Central memory CD4-positive, alpha-beta T cell (primary cell): ENCODE results near the gene DYNC1I1.
A peak's percentile ranks its signal among the peaks of the same experiment; 100 is the strongest.

Experiments used
- DNase-seq: peaks from one replicate; pipeline ENCODE4 v3.0.0; 2022

The DYNC1I1 gene

DNA sequence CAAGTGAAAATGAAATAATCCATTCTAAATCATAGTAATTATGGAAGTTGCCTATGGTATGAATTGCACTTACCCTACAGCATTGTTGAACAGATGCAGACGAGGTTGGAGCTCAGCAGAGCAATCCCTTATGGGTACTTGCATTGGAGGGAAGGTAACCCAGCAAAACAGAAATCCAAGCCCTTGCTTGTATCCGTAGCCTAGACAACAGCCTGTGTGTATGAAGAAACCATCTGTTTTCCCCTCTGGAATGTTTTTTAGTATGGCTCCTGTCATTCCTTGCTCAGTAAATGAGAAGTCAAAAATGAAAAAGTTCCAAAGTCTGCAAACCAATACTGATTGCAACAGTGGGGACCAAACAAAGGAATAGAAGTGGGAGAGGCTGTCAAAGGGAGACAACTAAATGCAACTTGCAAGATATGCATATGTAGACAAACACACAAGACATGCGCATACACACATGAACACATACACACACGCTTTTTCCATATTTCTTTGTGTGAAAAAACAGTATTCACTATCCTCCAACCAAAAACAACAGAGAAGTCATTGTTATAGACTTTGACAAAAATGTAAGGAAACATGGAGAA lies 260.8 kb downstream of the DYNC1I1 start:
- no peak for DNase-seq

DNA sequence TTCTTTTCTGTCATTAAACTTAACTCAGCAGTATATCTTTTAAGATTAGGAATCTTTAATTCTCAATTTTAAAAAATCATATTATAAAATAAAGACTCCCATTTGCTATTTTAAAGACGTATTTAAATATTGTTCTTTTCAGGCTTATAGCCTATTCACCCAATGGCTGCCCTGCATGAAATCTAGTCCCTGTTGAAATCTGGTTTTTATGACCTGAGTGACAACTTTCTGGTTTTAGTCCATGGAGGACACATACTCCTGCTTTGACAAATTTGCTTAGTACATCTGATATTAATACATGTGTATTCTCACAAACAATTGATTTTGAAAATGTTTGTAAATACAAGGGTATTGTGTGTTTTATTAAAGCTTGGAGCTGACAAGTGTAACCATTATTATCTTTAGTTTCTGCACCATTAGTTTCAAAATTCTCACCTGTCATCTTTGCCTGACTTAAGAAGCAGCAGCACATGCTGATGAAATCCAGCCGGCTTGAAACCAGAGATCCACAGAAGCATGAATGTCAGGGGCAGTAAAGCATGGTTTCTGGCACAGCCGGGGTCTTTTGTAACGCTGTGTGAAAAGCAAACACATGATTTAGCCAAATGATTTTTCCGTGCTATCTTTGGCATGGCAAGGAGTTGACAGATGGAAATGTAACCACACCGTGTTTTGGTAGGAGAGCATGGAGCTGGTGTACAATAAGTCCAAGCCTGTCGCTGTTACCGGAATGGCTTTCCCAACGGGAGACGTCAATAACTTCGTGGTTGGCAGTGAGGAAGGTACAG lies 262.8 kb downstream of the DYNC1I1 start:
- DNase-seq, result no peak

DNA sequence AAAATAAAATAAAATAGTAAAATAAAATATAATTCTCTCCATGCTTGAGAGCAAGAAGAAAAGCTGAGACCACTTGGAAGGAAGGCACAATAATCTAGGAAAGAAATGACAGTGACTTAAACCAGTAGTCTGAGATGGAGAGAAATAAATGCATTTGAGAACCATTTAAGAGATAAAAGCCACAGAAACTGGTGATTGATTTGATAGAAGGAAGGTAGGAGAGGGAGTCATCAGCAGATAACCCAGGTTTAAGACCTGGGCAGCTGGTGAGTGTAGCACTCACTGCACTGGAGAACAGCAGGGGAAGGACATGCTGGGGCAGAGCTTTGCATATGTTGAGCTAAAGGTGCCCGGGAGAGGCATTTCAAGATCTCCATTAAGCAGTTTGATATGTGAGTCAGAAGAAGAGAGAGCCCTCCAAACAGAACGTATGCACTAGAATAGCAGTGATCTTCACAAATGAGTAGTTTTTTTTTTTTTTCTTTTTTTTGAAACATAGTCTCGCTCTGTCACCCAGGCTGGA lies 268.0 kb downstream of the DYNC1I1 start:
- DNase-seq, result no peak

DNA sequence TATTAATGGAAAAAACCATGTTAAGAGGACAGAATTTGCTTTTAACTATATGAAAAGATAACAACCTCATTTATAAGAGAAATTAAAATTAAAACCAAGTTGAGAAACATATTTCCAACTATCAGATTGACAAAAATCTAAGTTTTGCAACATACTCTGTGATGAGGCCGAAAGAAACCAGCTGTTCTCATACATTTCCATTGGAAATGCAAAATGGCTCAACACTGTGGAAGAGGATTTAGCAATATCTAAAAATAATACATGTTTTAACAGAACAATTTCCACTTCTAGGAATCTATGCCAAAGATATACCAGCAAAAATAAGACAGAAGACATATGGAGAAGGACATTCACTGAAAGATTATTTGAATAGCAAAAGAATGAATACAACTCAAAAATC lies 268.8 kb downstream of the DYNC1I1 start:
- DNase-seq, result no peak

DNA sequence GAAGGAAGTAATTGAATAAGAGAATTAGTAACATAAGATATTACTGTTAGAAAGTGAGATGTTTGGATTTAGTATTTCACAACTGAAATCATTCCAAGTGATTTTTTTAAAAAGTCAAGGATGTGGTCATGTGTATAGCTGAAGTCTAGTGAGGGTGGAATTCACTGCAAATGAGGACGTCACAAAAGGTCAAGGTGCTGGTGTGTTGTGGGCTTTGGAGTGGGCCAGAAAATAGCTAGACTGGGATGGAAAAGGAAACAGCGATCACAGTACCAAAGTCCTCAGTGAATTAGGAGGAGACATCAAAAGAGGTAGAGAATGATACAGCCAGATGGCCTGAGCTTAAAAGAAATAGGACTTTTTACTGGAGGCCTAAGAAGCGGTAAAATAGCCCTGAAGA lies 272.8 kb downstream of the DYNC1I1 start:
- DNase-seq, result no peak

DNA sequence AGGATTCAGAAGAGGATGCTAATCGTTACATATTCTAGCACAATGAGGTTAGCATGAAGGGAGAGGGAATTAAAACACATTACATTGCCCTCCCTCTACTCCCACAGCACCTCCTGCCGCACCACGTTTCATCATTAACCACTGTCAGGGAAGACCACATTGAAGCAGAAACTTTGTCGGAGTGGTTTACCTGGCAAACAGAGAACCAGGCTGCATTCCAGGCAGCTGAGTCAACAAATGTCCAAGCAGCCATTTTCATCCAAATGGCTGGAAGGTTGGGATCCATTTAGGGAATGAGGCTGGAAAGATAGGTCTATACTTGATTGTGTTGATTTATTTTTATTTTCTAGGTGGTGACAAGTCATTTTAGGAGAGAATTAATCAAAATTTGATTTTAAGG lies 273.6 kb downstream of the DYNC1I1 start:
- DNase-seq, result no peak

DNA sequence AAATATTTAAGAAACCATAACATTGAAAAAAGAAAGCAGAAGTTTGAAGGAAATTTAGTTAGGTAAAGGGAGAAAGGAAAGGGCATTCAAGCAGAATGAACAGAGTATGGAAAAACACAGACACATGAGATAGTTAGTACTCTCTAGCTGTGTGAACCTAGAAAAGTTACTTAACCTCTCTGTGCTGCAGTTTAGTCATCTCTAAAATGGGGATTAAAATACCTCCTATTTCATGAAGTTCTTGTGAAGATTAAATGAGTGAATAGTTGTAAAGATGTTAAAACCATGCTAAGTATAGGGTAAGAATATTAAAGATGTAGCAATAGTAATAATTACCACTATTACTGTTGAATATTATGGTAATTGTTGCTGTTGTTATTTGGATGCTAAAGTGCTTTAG lies 279.9 kb downstream of the DYNC1I1 start:
- no peak for DNase-seq

DNA sequence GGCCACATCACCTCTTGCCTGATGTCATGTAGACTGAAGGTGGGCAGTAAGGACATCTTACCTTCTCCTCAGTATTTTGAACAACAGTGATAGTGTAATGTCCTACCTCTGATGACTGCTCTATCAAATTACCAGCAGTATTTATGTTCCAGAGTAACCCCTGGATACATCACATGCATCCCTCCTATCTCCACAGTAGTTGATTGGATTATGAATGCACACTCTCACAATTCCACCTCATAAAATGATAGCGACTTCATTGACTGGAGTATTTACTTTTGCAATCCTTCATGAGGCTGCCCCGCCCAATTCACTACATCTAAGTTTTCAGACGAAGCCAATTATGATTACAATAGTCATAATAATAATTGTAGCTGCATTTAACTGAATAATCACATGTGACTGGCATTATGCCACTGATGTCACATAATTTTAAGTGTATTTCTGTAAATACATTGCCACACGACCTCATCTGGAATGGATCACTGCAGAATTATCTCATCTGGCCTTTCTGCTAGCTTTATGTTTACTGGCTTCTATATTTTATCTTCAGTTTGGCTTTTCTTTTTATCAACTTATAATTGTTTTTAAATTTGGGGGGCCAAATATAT lies 280.6 kb downstream of the DYNC1I1 start:
- no peak for DNase-seq

DNA sequence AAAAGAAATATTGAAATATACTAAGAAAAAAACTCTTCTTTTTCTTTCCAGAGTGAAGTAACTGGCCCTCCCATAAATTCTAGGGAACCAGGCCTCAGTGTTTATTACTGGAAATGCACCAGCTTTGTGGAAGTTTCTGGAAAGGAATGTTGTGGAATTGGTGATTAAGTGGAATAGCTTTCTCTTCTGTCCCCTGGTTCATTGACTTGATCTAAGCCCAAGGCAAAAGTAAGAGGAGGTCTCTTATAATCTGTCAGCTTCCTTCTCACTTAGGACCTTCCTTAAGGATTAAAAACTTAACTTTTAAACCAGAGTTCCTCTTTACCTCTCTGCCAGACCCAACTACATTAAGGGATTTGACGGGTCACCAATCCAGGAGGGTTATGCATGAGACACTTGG lies 283.4 kb downstream of the DYNC1I1 start:
- no peak for DNase-seq

DNA sequence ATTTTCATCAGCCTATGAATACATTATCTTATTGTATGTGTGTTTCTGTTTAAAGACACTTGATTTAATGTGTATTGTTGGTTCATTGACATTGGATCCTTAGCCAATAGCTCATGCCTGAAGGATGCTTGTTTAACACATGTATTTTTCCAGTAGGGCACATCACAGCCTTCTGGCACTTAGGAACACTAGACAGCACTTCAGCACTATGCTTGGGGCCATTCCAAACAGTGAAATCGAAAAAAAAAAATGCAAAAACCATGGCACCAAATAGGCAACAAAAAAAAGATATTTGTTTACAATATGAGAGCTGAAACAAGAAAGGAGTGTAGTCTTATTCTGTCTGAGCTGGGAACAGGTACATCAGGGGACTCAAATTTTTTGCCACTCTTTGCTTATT lies 286.7 kb downstream of the DYNC1I1 start:
- no peak for DNase-seq

DNA sequence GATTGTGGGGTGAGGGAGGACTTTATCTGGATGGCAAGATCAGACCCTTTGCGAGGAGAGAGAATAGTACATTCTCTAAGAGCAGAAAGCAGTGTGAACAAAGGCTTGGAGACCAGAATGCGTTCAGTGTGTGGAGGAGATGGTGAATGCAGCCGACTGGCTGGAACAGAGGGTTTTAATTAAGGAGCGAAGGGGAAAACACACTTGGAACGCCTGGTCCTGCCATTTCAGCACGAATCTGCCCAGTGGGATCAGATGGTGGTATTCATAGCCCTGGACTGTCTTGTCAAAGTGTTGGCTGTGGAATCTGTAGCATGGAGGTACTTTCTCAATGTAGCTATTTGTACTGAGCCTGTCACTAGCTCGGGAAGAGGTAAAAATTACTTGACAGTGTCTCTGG lies 288.7 kb downstream of the DYNC1I1 start:
- no peak for DNase-seq

DNA sequence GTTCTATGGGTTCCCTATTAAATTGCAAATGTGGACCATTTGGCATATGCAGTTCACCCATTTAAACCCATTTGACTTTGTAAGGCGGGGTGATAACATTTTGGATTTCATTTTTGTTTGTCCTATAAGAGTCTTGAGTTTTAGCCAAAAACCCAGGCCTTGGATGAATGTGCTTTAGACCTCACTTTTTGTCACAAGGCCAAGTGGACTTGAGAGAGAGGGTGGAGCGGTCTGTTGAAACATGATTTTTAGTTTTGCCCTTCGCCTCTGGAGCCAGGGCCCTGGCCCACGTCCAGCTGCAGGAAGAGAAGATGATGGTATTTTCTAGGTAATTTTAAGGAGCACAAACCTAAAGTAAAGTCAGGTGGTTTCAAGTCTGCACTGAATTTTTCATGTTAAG lies 289.5 kb downstream of the DYNC1I1 start:
- DNase-seq, result no peak

DNA sequence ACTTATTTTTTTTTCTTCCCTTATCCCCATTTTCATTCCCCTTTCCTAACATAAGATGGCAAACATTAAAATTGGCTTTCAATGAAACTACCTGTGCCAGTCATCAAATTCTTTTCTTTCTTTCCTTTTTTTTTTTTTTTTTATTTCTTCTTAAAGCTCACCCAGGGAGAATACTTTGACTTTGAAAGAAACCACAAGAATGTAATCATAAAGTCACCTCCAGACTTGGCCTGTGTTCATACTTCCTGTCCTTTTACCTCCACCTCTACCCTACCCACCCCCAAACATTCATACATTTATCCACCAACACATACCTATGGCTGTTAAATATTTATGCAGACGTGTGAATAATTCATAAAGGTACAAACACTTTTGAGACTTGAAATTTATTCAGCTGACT lies 295.0 kb downstream of the DYNC1I1 start:
- DNase-seq, result no peak

DNA sequence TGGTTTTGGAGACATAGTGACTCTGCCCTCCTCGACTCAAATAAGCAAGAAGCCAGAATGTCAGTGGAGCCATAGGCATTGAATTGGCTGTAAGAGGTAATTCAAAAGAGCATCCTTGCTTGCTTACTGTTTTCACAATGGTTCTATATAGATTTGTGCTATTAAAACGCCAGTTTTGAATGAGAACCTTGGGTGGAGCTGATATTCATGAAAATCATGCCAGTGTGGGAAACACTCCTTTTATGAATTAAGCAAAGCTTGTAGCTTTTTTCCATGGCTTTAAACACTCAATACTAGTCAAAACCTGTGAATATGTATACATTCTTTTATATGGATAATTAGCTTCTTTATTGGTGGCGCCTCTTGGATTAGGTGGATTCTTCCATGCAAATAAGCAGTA lies 297.0 kb downstream of the DYNC1I1 start:
- no peak for DNase-seq

DNA sequence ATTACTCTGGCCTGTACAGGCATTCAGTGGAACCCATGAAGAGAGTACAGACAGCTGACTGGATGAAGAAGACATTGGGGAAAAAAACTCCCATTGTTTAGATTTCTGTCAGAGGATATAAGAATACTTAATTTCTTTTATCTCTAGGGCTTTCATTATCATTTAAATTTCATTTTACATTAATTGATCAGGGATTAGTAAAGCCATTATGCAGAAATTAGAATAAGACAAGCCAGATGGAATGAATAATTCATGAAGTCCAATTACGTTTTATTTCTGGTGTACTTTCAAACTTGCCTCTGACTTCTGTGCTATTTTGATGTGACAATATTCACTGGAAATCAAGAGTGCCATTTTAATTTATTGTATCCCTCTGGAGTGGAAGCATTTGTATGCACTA lies 302.5 kb downstream of the DYNC1I1 start:
- no peak for DNase-seq

DNA sequence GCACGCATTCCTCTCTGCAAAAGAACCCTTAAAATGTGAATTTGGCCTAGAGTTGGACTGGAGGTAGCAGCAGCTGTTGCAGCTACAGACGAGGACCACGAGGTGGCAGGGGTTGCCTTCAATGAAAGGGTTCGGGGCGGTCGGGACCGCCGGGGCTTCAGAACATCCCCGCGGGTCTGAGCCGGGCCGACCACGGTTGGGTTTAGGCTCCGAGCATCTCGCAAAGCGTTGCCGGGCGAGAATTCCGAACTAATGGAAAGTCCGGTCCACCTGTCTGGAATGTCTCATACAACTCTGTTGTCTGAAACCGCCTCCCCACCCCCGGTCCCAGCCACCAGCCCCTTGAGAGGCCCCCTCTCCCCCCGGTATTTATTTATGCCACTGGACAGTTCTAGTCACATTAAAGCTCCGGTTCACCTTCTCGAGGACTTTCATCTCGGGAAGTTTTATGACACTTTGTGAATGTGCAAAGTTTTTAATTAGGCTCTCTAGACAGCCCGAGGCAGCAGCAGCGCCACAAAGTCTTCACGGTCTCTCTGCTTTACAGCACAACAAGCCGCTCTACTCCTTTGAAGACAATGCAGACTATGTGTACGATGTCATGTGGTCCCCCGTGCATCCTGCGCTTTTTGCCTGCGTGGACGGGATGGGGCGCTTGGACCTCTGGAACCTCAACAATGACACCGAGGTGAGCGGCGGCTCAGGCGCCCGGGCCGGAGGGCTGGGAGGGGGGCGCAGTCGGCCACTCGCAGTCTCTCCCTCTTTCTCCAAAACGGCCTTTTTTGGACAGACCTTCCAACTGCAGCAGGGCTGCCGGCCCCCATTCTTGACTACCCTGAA lies 303.4 kb downstream of the DYNC1I1 start:
- DNase-seq, result peak; percentile 37

DNA sequence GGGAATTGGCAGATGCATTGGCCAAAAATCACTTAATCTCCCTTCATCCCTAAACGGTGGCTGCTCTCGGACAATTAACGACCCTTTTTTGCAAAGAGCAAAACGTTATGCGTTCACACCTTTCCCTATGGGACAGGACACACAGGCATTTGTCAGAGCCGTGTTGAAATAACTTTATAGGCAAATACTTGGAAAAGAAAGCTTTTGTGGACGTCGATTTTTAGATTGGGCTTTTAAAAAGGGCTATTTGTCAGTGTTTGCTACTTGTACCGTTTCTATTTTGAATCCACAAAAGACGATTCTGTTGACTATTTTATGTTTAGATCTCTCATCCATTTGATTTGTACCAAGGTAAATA lies 304.0 kb downstream of the DYNC1I1 start:
- DNase-seq, result no peak

DNA sequence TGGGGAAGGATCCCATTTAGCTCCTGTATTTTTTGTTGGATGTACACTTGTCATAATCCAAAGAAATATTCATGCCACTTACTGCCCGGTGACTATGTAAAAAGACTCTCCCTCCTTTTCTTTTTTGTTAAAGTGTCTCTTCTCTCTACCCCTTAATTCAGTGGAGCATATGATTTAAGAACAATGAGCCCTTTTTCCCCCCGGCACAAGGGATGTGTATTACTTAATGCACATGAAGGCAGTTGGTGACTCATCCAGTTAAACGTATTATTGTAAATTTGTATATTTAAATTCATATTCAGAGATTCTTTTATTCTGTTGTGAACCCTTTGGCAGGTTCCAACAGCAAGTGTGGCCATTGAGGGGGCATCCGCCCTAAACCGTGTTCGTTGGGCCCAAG lies 307.7 kb downstream of the DYNC1I1 start:
- no peak for DNase-seq

DNA sequence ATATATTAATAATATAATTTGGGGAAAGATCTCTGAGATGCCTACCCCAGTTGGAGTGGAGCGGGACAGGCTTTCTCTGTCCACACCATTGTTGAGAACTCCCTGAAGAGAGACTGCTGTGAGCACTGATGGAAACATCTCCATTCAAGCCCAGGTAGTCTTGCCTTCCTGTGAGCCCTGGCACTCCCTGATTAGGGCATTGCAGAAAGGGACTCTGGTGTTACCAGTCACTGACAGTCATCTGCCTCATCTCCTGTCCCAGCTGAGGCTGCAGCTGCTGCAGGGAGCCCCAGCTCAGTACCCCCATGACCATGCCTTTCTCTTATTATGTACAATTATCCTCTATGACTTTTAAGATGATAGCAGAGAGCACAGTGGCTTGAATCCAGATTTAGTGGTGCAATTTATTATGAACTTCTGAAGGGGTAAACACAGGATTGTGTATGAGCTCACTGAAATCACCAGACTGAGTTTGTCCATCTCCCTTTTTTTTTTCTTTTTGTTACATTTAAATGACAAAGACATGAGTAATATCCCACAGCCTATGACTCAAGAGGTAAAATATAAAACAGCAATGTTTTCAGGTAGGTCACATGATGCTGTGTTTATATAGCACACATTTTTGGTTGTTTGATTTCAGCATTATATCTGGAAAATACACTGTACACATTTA lies 312.7 kb downstream of the DYNC1I1 start:
- DNase-seq, result no peak

DNA sequence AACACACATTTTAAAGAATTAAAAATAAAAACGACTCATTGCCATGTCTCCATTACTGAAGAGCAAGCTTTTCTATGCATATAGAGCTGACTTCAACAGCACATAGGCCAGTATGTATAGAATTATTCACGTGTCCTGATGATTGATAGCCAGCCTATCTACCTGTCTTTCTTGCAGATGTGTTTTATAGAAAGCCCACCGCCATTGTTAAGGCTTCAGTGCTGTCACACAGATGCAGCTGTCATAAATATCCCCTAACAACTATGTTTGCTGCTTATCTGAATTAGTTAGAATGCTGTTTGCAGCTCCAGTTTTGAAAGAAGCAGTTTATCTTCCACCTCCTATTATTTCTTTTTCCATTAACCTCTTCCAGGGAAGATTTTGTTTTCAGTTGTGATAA lies 313.6 kb downstream of the DYNC1I1 start:
- no peak for DNase-seq

DNA sequence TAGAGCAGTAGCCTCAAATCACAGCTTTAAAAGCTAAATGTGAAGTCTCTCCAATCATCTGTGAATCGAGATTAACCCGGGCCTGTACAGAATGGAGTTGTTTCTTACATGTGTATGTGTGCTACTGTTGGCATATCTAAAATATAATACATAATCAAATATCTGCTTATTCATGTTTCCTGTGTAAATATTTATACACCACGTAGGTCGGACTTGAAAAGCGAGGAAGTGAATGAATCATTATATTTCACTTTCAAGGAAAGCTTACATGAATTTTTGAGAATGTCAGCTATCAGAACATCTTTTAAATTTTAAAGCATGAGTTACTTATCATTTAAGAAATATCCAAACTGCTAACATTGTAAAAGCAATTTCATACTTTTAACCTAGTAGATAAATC lies 316.2 kb downstream of the DYNC1I1 start:
- DNase-seq, result no peak

DNA sequence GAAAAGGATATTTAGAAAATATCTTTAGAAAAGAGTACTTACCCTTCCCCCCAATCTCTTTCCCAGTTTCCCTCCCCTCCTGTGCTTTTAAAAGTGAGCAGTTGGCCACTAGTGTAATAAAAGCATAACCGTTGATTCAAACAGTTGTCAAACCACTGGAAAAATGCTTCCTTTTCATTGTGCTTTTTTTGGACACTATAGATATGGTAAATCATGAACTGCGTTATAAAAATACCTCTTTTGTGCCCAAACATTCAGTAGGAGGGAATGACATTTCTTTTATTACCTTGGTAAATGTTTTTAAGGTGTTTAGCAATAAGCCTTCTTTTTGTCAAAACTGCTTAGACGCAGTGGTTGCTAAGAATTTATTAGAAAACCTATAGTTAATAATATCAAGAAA lies 317.2 kb downstream of the DYNC1I1 start:
- DNase-seq, result no peak

DNA sequence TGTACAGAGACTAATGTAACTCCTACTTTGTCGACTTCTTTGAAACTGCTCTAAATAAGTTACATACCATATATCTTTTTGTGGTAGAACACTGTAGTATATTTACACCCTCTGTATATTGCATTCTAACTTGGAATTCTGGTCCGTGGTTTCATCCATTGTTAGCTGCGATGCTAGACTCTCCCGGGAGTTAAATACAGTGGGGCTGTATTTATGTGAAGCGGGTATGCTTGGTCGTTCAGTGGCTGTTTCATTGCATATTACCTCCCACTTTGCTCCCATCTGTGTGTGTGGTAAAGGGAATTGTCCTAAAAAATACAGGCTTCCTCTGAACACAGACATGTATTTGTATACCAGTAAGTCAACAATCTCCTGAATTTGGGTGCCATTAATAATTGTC lies 318.4 kb downstream of the DYNC1I1 start:
- no peak for DNase-seq
